H9 (cell line): ENCODE data around the gene VAV2. TPM values are rescaled to one million over a fixed set of nuclear protein-coding genes. Genes with fewer than 3 reads are reported as not detected.

Source experiments
- DNase-seq: peaks from one replicate; pipeline ENCODE4 v3.0.0-alpha.2; 2017
- H2AFZ ChIP-seq: one replicate; pipeline ENCODE4 v1.6.1; 2013; ENCODE audit warnings: mild to moderate bottlenecking, low read length, control low read depth, moderate library complexity
- H2AK5ac ChIP-seq: 2 replicates; pipeline ENCODE4 v1.6.1; 2013; ENCODE audit warnings: low read length, control low read depth, mixed read lengths; ENCODE audit not compliant: insufficient read length
- H2BK120ac ChIP-seq: one replicate; pipeline ENCODE4 v1.6.1; 2013; ENCODE audit warnings: low read depth, mild to moderate bottlenecking, low read length, control low read depth, inconsistent platforms; ENCODE audit not compliant: poor library complexity, severe bottlenecking
- H2BK12ac ChIP-seq: 2 replicates; pipeline ENCODE4 v1.6.1; 2013; ENCODE audit warnings: low read length, control low read depth, mixed read lengths, low read depth; ENCODE audit not compliant: insufficient read length
- H2BK15ac ChIP-seq: 2 replicates; pipeline ENCODE4 v1.6.1; 2013; ENCODE audit warnings: low read depth, low read length, control low read depth
- H2BK20ac ChIP-seq: one replicate; pipeline ENCODE4 v1.6.1; 2013; ENCODE audit warnings: low read depth, mild to moderate bottlenecking, low read length, control low read depth, inconsistent platforms; ENCODE audit not compliant: poor library complexity, severe bottlenecking
- H2BK5ac ChIP-seq: 2 replicates; pipeline ENCODE4 v1.6.1; 2013; ENCODE audit warnings: low read length, control low read depth, mixed read lengths; ENCODE audit not compliant: insufficient read length
- H3K14ac ChIP-seq: 2 replicates; pipeline ENCODE4 v1.6.1; 2013; ENCODE audit warnings: low read length, control low read depth; ENCODE audit not compliant: insufficient read depth
- H3K18ac ChIP-seq: 2 replicates; pipeline ENCODE4 v1.6.1; 2013; ENCODE audit warnings: low read depth, mild to moderate bottlenecking, mixed read lengths, low read length, control low read depth; ENCODE audit not compliant: insufficient read length
- H3K23ac ChIP-seq: 2 replicates; pipeline ENCODE4 v1.6.1; 2013; ENCODE audit warnings: low read length, control low read depth, mixed read lengths, low read depth; ENCODE audit not compliant: insufficient read length
- H3K23me2 ChIP-seq: 2 replicates; pipeline ENCODE4 v1.6.1; 2013; ENCODE audit warnings: low read depth, mild to moderate bottlenecking, mixed read lengths, low read length, control low read depth; ENCODE audit not compliant: insufficient read length, poor library complexity, severe bottlenecking
- H3K27ac ChIP-seq: 2 replicates; pipeline ENCODE4 v1.5.1; 2013; ENCODE audit warnings: low read length, control low read depth, mixed read lengths, low read depth; ENCODE audit not compliant: insufficient read length
- H3K27me3 ChIP-seq: 2 replicates; pipeline ENCODE4 v1.6.1; 2013; ENCODE audit warnings: low read length, control low read depth, inconsistent platforms; ENCODE audit not compliant: insufficient read depth
- H3K4ac ChIP-seq: 2 replicates; pipeline ENCODE4 v1.6.1; 2013; ENCODE audit warnings: low read depth, mild to moderate bottlenecking, control low read depth, inconsistent platforms, low read length, moderate library complexity
- H3K4me1 ChIP-seq: 2 replicates; pipeline ENCODE4 v1.6.1; 2013; ENCODE audit warnings: low read length, control low read depth, inconsistent platforms; ENCODE audit not compliant: insufficient read depth
- H3K4me2 ChIP-seq: 2 replicates; pipeline ENCODE4 v1.6.1; 2013; ENCODE audit warnings: low read length, control low read depth, mixed read lengths; ENCODE audit not compliant: insufficient read length, insufficient read depth
- H3K56ac ChIP-seq: 2 replicates; pipeline ENCODE4 v1.6.1; 2013; ENCODE audit warnings: low read depth, mild to moderate bottlenecking, mixed read lengths, low read length, control low read depth; ENCODE audit not compliant: insufficient read length
- H3K79me1 ChIP-seq: 2 replicates; pipeline ENCODE4 v1.6.1; 2013; ENCODE audit warnings: low read depth, mild to moderate bottlenecking, moderate library complexity, low read length, control low read depth, inconsistent platforms; ENCODE audit not compliant: insufficient read depth, poor library complexity, severe bottlenecking
- H3K79me2 ChIP-seq: 2 replicates; pipeline ENCODE4 v1.6.1; 2013; ENCODE audit warnings: low read length, control low read depth, inconsistent platforms; ENCODE audit not compliant: insufficient read depth
- H3K9ac ChIP-seq: 2 replicates; pipeline ENCODE4 v1.6.1; 2013; ENCODE audit warnings: low read length, control low read depth, mixed read lengths; ENCODE audit not compliant: insufficient read length; ENCODE audit errors: extremely low read depth
- H3K9me3 ChIP-seq: one replicate; pipeline ENCODE4 v1.6.1; 2013; ENCODE audit warnings: low read depth, low read length, inconsistent platforms; ENCODE audit not compliant: control insufficient read depth
- H3T11ph ChIP-seq: one replicate; pipeline ENCODE4 v1.6.1; 2013; ENCODE audit warnings: mild to moderate bottlenecking, low read length, control low read depth, inconsistent platforms
- H4K20me1 ChIP-seq: one replicate; pipeline ENCODE4 v1.6.1; 2013; ENCODE audit not compliant: control insufficient read depth, insufficient read length, insufficient read depth
- H4K5ac ChIP-seq: 2 replicates; pipeline ENCODE4 v1.6.1; 2013; ENCODE audit warnings: low read depth, mild to moderate bottlenecking, mixed read lengths, low read length, control low read depth; ENCODE audit not compliant: insufficient read length
- H4K8ac ChIP-seq: replicated peaks from 2 replicates; pipeline ENCODE4 v1.6.1; 2013; ENCODE audit warnings: low read length, control low read depth, mixed read lengths, low read depth; ENCODE audit not compliant: insufficient read length
- H4K91ac ChIP-seq: 2 replicates; pipeline ENCODE4 v1.6.1; 2013; ENCODE audit warnings: low read depth, mild to moderate bottlenecking, moderate library complexity, mixed read lengths, low read length, control low read depth; ENCODE audit not compliant: insufficient read length
- H3K27ac Mint-ChIP-seq, 3 experiments: 2 replicates in 2 of 3; 3 replicates in 1 of 3; pipeline ENCODE4 v1.8.0; 2020 to 2021; ENCODE audit warnings: mixed read lengths in 3 of 3, mild to moderate bottlenecking in 1 of 3, moderate library complexity in 1 of 3
- H3K27me3 Mint-ChIP-seq: 2 replicates; pipeline ENCODE4 v1.8.0; 2021; ENCODE audit warnings: low read depth, mild to moderate bottlenecking, moderate library complexity, mixed read lengths
- H3K36me3 Mint-ChIP-seq, 3 experiments: 2 replicates in 2 of 3; 3 replicates in 1 of 3; pipeline ENCODE4 v1.8.0; 2020 to 2021; ENCODE audit warnings: low read depth in 3 of 3, mixed read lengths in 3 of 3; ENCODE audit not compliant: insufficient read depth in 1 of 3
- H3K4me1 Mint-ChIP-seq, 2 experiments: 2 replicates each; pipeline ENCODE4 v1.8.0; 2020; ENCODE audit warnings: mixed read lengths in 2 of 2
- H3K4me3 Mint-ChIP-seq, 2 experiments: 2 replicates in 1 of 2; 3 replicates in 1 of 2; pipeline ENCODE4 v1.8.0; 2020 to 2021; ENCODE audit warnings: mild to moderate bottlenecking in 2 of 2, mixed read lengths in 2 of 2, moderate library complexity in 1 of 2
- H3K9me3 Mint-ChIP-seq, 2 experiments: 2 replicates in 1 of 2; 3 replicates in 1 of 2; pipeline ENCODE4 v1.8.0; 2020; ENCODE audit warnings: mild to moderate bottlenecking in 2 of 2, mixed read lengths in 2 of 2, moderate library complexity in 1 of 2
- WGBS: extraction: QIAGEN DNeasy Blood & Tissue Kit; methylation state at CpG from one replicate; pipeline ENCODE4 v1.1.7; 2013; ENCODE audit warnings: missing lambda C conversion rate, low lambda C conversion rate, mixed read lengths; ENCODE audit not compliant: insufficient read length; ENCODE audit errors: extremely low coverage; 5-methylcytosine and 5-hydroxymethylcytosine counted together
- total RNA-seq: library from RNA; stranded (reverse); gene quantifications from 2 replicates; pipeline ENCODE4 v1.2.1, GENCODE V29; 2021
- TF ChIP-seq, protein P1 (sequence below): fragments of 200-600 bp; sonication (generic); conservative IDR thresholded peaks from 3 replicates; pipeline ENCODE4 v1.8.0; 2021; ENCODE audit warnings: antibody characterized with exemption, mild to moderate bottlenecking

The VAV2 gene
- total RNA-seq, 1 experiment from 2014 or later = 58.7 TPM

DNA sequence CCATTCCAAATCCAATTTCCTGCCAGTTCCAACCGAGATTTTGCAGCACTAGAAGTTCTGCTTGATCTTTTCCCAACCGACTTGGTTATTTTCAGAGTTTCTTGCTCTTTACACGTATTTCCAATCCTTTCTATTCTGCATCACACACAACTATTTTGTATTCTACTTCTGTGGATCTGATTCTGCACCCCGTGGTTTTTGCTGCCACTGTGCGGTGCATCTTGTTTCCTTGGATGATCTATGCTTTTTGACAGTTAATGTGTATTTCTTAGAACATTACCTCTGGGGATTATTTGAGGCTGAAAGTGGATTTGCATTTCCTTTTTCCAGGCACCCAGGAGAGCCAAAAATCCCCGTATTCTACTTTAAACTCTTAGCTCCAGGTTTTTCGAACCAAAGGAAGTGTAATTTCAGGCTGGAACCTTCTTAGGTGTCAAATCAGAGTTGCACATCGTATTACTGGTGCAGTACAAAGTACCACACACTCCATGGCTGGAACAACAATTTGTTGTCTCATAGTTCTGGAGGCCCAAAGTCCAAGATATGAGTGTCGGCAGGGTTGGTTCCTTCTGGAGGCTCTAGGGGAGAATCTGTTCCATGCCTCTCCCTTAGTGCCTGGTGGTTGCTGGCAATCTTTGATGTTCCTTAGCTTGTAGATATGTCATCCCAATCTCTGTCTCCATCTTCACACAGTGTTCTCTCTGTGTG is 239.2 kb downstream of the VAV2 start:
- Histone ChIP-seq H2BK12ac (no peak overlapping the region), H3K14ac (no peak overlapping the region), H3K4me1 (no peaks in the 10 kb centered on the region), H3K4me2 (no peak overlapping the region), H3T11ph (no peak overlapping the region), H4K20me1 (no peaks in the 10 kb centered on the region), H2BK15ac (no peak overlapping the region), H2AK5ac (no peak overlapping the region), H3K27ac (no peak overlapping the region), H3K4ac (no peak overlapping the region), H3K27me3 (no peaks in the 10 kb centered on the region), H3K9ac (no peak overlapping the region), H3K79me2 (no peaks in the 10 kb centered on the region), H3K9me3 (no peaks in the 10 kb centered on the region), H4K5ac (no peak overlapping the region), H2BK20ac (no peak overlapping the region), H3K23me2 (no peaks in the 10 kb centered on the region), H3K18ac (no peak overlapping the region), H2AFZ (no peak overlapping the region), H3K79me1 (no peaks in the 10 kb centered on the region), H2BK120ac (no peak overlapping the region), H3K56ac (no peak overlapping the region), H4K91ac (no peak overlapping the region), H3K23ac (no peak overlapping the region), H2BK5ac (no peak overlapping the region), H4K8ac (no peak overlapping the region)
- H3K4me1 Mint-ChIP-seq = peaks cover 8% of the 10 kb centered on the region in 2 experiments; a peak in 3 of 4 replicates
- no peak overlapping the region for H3K4me3 Mint-ChIP-seq
- no CpG with 5 or more reads among the region's 9 CpGs for WGBS
- TF ChIP-seq, protein P1, sequence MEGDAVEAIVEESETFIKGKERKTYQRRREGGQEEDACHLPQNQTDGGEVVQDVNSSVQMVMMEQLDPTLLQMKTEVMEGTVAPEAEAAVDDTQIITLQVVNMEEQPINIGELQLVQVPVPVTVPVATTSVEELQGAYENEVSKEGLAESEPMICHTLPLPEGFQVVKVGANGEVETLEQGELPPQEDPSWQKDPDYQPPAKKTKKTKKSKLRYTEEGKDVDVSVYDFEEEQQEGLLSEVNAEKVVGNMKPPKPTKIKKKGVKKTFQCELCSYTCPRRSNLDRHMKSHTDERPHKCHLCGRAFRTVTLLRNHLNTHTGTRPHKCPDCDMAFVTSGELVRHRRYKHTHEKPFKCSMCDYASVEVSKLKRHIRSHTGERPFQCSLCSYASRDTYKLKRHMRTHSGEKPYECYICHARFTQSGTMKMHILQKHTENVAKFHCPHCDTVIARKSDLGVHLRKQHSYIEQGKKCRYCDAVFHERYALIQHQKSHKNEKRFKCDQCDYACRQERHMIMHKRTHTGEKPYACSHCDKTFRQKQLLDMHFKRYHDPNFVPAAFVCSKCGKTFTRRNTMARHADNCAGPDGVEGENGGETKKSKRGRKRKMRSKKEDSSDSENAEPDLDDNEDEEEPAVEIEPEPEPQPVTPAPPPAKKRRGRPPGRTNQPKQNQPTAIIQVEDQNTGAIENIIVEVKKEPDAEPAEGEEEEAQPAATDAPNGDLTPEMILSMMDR = no peak
- H3K27ac Mint-ChIP-seq = no peak overlapping the region; a peak in 1 of 7 replicates
- peak; percentile 4 for DNase-seq
- H3K9me3 Mint-ChIP-seq = peaks cover 22 to 27% of the 10 kb centered on the region in 2 experiments
- H3K36me3 Mint-ChIP-seq = peaks cover 4 to 15% (median 11%) of the 10 kb centered on the region in 3 experiments; a peak in 6 of 7 replicates
- peaks cover 57% of the 10 kb centered on the region for H3K27me3 Mint-ChIP-seq
